SK-N-SH treated with all-trans-retinoic acid at 6 μM for 48 hours (cell line): ENCODE results near the gene TMEM253.

Source experiments
- ATAC-seq: fragments of 200-7000 bp; cut with Tn5 transposase; 3 replicates; pipeline ENCODE4 v1.9.1; 2020; ENCODE audit warnings: mild to moderate bottlenecking, moderate library complexity
- ARNTL ChIP-seq: fragments of 450-650 bp; formaldehyde crosslinking; IDR thresholded peaks from 2 replicates; pipeline ENCODE4 v1.5.0; 2020; ENCODE audit warnings: low read depth, mild to moderate bottlenecking, moderate library complexity, borderline replicate concordance
- BACH2 ChIP-seq: fragments of 250-450 bp; sonication (Bioruptor Pico); IDR thresholded peaks from 2 replicates; pipeline ENCODE4 v1.9.0; 2021; ENCODE audit warnings: mild to moderate bottlenecking, borderline replicate concordance
- CSDC2 ChIP-seq: fragments of 250-450 bp; sonication (Bioruptor Pico); IDR thresholded peaks from 2 replicates; pipeline ENCODE4 v1.5.0; 2020; ENCODE audit warnings: mild to moderate bottlenecking, moderate library complexity
- ESRRG ChIP-seq: fragments of 250-450 bp; sonication (Bioruptor Pico); IDR thresholded peaks from 2 replicates; pipeline ENCODE4 v1.6.1; 2021; ENCODE audit warnings: mild to moderate bottlenecking
- ISL1 ChIP-seq: fragments of 250-450 bp; sonication (Bioruptor Pico); IDR thresholded peaks from 2 replicates; pipeline ENCODE4 v2.1.2; 2022; ENCODE audit warnings: mild to moderate bottlenecking, moderate library complexity
- OSR1 ChIP-seq: fragments of 250-450 bp; sonication (Bioruptor Pico); IDR thresholded peaks from 2 replicates; pipeline ENCODE4 v1.8.0; 2022; ENCODE audit warnings: moderate library complexity, mild to moderate bottlenecking, inconsistent platforms
- SNAI2 ChIP-seq: fragments of 250-450 bp; sonication (Bioruptor Pico); IDR thresholded peaks from 2 replicates; pipeline ENCODE4 v1.5.0; 2020; ENCODE audit warnings: mild to moderate bottlenecking, moderate library complexity
- TCF4 ChIP-seq: fragments of 250-450 bp; sonication (Bioruptor Pico); IDR thresholded peaks from 2 replicates; pipeline ENCODE4 v1.8.0; 2021; ENCODE audit warnings: mild to moderate bottlenecking, moderate library complexity, borderline replicate concordance
- ZC3H10 ChIP-seq: fragments of 250-450 bp; sonication (Bioruptor Pico); IDR thresholded peaks from 2 replicates; pipeline ENCODE4 v1.5.1; 2021; ENCODE audit warnings: mild to moderate bottlenecking, moderate library complexity
- ZFP3 ChIP-seq: fragments of 250-450 bp; sonication (Bioruptor Pico); IDR thresholded peaks from 2 replicates; pipeline ENCODE4 v1.5.0; 2020; ENCODE audit warnings: mild to moderate bottlenecking, moderate library complexity
- ZFP30 ChIP-seq: fragments of 450-650 bp; formaldehyde crosslinking; IDR thresholded peaks from 2 replicates; pipeline ENCODE4 v1.5.0; 2022; ENCODE audit warnings: mild to moderate bottlenecking, moderate library complexity
- ZNF565 ChIP-seq: fragments of 450-650 bp; formaldehyde crosslinking; conservative IDR thresholded peaks from 2 replicates; pipeline ENCODE4 v1.5.0; 2020; ENCODE audit warnings: low read depth, mild to moderate bottlenecking, moderate library complexity
- ZNF70 ChIP-seq: fragments of 450-650 bp; formaldehyde crosslinking; IDR thresholded peaks from 2 replicates; pipeline ENCODE4 v1.5.0; 2020; ENCODE audit warnings: mild to moderate bottlenecking, moderate library complexity
- ZNF8 ChIP-seq: fragments of 450-650 bp; formaldehyde crosslinking; IDR thresholded peaks from 2 replicates; pipeline ENCODE4 v1.5.0; 2020; ENCODE audit warnings: mild to moderate bottlenecking, moderate library complexity
- TF ChIP-seq, protein P1 (sequence below): fragments of 250-450 bp; sonication (Bioruptor Pico); IDR thresholded peaks from 2 replicates; pipeline ENCODE4 v1.5.1; 2020; ENCODE audit warnings: low read depth, mild to moderate bottlenecking, moderate library complexity
- TF ChIP-seq, protein P2 (sequence below): fragments of 250-450 bp; sonication (Bioruptor Pico); IDR thresholded peaks from 2 replicates; pipeline ENCODE4 v1.5.0; 2020; ENCODE audit warnings: mild to moderate bottlenecking, moderate library complexity
- TF ChIP-seq, protein P3 (sequence below): fragments of 250-450 bp; sonication (Bioruptor Pico); IDR thresholded peaks from 2 replicates; pipeline ENCODE4 v1.8.0; 2020; ENCODE audit warnings: mild to moderate bottlenecking, moderate library complexity, borderline replicate concordance
- TF ChIP-seq, protein P4 (sequence below): fragments of 250-450 bp; sonication (Bioruptor Pico); IDR thresholded peaks from 2 replicates; pipeline ENCODE4 v1.5.1; 2021; ENCODE audit warnings: mild to moderate bottlenecking, moderate library complexity

The TMEM253 gene

DNA sequence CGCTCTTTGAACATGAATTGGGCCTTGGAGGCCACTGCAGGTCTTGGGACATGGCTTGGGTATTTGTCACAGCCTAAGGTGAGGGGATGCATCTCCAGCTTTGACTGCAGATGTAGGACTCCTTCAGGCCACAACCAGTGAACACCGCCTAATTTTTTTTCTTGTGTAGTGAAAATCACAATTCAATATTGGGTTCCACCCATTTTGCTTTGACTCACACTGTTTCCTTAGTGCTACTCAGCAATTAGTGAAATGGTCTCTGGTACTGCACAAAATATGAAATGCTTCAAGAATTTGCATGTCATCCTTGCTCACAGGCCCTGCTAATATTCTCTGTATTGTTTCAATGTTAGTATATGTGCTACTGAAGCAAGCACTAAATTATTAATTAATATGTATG, 12.5 kb downstream of the TMEM253 start:
- TF ChIP-seq ZNF70 (no peak), TCF4 (CRISPR knock-in tag) (no peak), ZFP30 (CRISPR knock-in tag) (no peak), ISL1 (no peak), ZFP3 (CRISPR knock-in tag) (no peak), ZC3H10 (CRISPR knock-in tag) (no peak)
- TF ChIP-seq, protein P1, sequence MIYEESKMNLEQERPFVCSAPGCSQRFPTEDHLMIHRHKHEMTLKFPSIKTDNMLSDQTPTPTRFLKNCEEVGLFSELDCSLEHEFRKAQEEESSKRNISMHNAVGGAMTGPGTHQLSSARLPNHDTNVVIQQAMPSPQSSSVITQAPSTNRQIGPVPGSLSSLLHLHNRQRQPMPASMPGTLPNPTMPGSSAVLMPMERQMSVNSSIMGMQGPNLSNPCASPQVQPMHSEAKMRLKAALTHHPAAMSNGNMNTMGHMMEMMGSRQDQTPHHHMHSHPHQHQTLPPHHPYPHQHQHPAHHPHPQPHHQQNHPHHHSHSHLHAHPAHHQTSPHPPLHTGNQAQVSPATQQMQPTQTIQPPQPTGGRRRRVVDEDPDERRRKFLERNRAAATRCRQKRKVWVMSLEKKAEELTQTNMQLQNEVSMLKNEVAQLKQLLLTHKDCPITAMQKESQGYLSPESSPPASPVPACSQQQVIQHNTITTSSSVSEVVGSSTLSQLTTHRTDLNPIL (CRISPR knock-in tag) = no peak
- no peak for ATAC-seq

DNA sequence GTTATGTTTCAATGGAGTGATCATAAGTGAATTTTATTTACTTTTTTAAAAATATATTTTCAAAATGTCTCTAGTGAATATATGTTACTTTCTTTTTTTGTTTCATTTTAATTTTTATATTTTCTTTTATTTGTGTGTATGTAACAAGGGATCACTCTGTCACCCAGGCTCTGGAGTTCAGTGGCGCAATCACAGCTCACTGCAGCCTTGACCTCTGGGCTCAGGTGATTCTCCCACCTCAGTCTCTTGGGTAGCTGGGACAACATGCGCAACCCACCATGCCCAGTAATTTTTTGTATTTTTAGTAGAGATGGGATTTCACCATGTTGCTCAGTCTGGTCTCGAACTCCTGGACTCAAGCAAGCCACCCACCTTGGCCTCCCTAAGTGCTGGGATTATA, 18.1 kb downstream of the TMEM253 start:
- no peak for ATAC-seq
- no peak for TF ChIP-seq ESRRG
- TF ChIP-seq, protein P2, sequence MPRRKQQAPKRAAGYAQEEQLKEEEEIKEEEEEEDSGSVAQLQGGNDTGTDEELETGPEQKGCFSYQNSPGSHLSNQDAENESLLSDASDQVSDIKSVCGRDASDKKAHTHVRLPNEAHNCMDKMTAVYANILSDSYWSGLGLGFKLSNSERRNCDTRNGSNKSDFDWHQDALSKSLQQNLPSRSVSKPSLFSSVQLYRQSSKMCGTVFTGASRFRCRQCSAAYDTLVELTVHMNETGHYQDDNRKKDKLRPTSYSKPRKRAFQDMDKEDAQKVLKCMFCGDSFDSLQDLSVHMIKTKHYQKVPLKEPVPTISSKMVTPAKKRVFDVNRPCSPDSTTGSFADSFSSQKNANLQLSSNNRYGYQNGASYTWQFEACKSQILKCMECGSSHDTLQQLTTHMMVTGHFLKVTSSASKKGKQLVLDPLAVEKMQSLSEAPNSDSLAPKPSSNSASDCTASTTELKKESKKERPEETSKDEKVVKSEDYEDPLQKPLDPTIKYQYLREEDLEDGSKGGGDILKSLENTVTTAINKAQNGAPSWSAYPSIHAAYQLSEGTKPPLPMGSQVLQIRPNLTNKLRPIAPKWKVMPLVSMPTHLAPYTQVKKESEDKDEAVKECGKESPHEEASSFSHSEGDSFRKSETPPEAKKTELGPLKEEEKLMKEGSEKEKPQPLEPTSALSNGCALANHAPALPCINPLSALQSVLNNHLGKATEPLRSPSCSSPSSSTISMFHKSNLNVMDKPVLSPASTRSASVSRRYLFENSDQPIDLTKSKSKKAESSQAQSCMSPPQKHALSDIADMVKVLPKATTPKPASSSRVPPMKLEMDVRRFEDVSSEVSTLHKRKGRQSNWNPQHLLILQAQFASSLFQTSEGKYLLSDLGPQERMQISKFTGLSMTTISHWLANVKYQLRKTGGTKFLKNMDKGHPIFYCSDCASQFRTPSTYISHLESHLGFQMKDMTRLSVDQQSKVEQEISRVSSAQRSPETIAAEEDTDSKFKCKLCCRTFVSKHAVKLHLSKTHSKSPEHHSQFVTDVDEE (CRISPR knock-in tag) = no peak
- TF ChIP-seq ZNF8 (CRISPR knock-in tag) = no peak
- no peak for TF ChIP-seq ZFP3 (CRISPR knock-in tag)
- no peak for TF ChIP-seq ARNTL (CRISPR knock-in tag)
- TF ChIP-seq, protein P1 (CRISPR knock-in tag) = no peak
- TF ChIP-seq, protein P3, sequence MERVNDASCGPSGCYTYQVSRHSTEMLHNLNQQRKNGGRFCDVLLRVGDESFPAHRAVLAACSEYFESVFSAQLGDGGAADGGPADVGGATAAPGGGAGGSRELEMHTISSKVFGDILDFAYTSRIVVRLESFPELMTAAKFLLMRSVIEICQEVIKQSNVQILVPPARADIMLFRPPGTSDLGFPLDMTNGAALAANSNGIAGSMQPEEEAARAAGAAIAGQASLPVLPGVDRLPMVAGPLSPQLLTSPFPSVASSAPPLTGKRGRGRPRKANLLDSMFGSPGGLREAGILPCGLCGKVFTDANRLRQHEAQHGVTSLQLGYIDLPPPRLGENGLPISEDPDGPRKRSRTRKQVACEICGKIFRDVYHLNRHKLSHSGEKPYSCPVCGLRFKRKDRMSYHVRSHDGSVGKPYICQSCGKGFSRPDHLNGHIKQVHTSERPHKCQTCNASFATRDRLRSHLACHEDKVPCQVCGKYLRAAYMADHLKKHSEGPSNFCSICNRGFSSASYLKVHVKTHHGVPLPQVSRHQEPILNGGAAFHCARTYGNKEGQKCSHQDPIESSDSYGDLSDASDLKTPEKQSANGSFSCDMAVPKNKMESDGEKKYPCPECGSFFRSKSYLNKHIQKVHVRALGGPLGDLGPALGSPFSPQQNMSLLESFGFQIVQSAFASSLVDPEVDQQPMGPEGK (CRISPR knock-in tag) = no peak
- TF ChIP-seq BACH2 (CRISPR knock-in tag) = no peak
- TF ChIP-seq, protein P4, sequence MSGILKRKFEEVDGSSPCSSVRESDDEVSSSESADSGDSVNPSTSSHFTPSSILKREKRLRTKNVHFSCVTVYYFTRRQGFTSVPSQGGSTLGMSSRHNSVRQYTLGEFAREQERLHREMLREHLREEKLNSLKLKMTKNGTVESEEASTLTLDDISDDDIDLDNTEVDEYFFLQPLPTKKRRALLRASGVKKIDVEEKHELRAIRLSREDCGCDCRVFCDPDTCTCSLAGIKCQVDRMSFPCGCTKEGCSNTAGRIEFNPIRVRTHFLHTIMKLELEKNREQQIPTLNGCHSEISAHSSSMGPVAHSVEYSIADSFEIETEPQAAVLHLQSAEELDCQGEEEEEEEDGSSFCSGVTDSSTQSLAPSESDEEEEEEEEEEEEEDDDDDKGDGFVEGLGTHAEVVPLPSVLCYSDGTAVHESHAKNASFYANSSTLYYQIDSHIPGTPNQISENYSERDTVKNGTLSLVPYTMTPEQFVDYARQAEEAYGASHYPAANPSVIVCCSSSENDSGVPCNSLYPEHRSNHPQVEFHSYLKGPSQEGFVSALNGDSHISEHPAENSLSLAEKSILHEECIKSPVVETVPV = no peak

DNA sequence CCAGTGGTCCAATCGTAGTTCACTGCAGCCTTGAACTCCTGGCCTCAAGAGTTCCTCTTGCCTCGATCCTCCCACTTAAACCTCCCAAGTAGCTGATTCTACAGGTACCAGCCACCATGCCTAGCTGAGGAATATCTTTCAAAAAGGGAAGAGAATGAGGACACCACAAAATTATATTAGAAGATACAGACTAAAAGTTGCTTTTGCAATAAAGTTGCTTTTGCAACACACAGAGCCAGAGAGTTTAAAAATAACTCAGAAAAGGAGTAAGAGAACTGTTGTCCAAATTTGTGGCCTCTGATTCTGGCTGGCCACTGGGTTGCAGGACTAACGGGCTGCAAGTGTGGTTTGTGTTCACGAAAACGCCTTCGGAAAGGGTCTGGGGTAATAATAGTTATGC, 19.8 kb downstream of the TMEM253 start:
- ATAC-seq = no peak
- TF ChIP-seq, protein P1 (CRISPR knock-in tag) = no peak
- TF ChIP-seq SNAI2 (no peak), ZNF70 (no peak), ESRRG (no peak), ZFP3 (CRISPR knock-in tag) (no peak), OSR1 (CRISPR knock-in tag) (no peak)

DNA sequence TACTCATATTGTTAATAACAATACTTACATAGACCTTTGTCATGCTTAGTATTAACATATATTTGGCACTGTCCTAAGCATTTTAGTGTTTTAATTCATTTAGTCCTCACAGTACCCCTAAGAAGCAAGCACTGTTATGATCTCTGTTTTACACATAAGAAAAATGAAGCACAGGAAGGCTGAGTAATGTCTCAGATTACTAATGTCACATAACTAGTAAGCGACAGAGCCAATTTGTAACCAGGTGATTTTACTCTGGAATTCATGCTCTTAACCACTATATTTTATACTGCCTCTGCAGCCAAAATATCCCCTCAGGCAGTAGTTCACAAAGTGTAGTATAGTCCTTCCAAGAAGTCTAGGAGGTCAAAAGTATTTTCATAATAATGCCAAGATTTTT, 20.3 kb downstream of the TMEM253 start:
- TF ChIP-seq ZNF565 (CRISPR knock-in tag) (no peak), CSDC2 (CRISPR knock-in tag) (no peak)
- ATAC-seq = no peak
